Endothelial cell of umbilical vein (primary cell): ENCODE results near the gene MGAM2. TPM values are rescaled to one million over a fixed set of nuclear protein-coding genes. Genes with fewer than 3 reads are reported as not detected.

Experiments
- BruUV-seq: library from RNA; stranded (reverse); fragments of 400-500 nt; replicated peaks from 2 replicates; lab custom pipeline; 2021; lab: Mats Ljungman, UMichigan
- CTCF ChIA-PET: fragments of 300-600, 350-600 bp; sonication (Branson Sonifier 250); formaldehyde crosslinking; loops from one replicate; lab custom pipeline; 2021; ENCODE audit warnings: antibody characterized with exemption, inconsistent platforms; lab: Charles Lee
- POLR2A ChIA-PET: fragments of 300-600, 350-600 bp; sonication (Branson Sonifier 250); formaldehyde crosslinking; loops from one replicate; lab custom pipeline; 2021; ENCODE audit warnings: antibody characterized with exemption, inconsistent platforms; lab: Charles Lee
- DNase-seq: peaks from one replicate; pipeline ENCODE4 v3.0.0-alpha.2; 2011; ENCODE audit warnings: low read depth, low spot score
- FAIRE-seq: peaks from 2 replicates; lab custom pipeline; 2011; peaks lifted over from hg19 to GRCh38; lab: Jason Lieb, UNC
- H2AFZ ChIP-seq: 2 replicates; pipeline ENCODE4 v1.6.0; 2012; ENCODE audit warnings: low read depth, low read length, control low read depth, inconsistent platforms
- H3K27ac ChIP-seq: 2 replicates; pipeline ENCODE4 v1.5.1; 2011; ENCODE audit warnings: low read depth, mild to moderate bottlenecking, control low read depth, low read length, moderate library complexity; ENCODE audit not compliant: insufficient read depth
- H3K27me3 ChIP-seq, 2 experiments: 2 replicates each; pipeline versions ENCODE4 v1.6.0 to v1.6.1; 2011; ENCODE audit warnings: low read length in 2 of 2, mixed read lengths in 1 of 2; ENCODE audit not compliant: control insufficient read depth in 2 of 2, insufficient read depth in 2 of 2
- H3K36me3 ChIP-seq, 2 experiments: 2 replicates in 1 of 2; 3 replicates in 1 of 2; pipeline ENCODE4 v1.5.1; 2011; ENCODE audit warnings: low read length in 2 of 2, mild to moderate bottlenecking in 1 of 2, moderate library complexity in 1 of 2; ENCODE audit not compliant: control insufficient read depth in 2 of 2, insufficient read depth in 2 of 2; ENCODE audit errors: extremely low read depth in 1 of 2
- H3K4me1 ChIP-seq: 3 replicates; pipeline ENCODE4 v1.5.1; 2011; ENCODE audit warnings: mild to moderate bottlenecking, low read length; ENCODE audit not compliant: control insufficient read depth, insufficient read depth; ENCODE audit errors: extremely low read depth
- H3K4me2 ChIP-seq: 2 replicates; pipeline ENCODE4 v1.6.1; 2011; ENCODE audit warnings: low read length, control low read depth, mixed read lengths; ENCODE audit not compliant: insufficient read depth
- H3K4me3 ChIP-seq, 3 experiments: fragments of 200-600 bp in 1 of 3; sonication (generic), shearing (Covaris generic) in 1 of 3; replicated peaks in 1 of 3; 2 replicates each; pipeline ENCODE4 v1.5.1; 2011 to 2016; ENCODE audit warnings: control low read depth in 3 of 3, low read length in 3 of 3, mild to moderate bottlenecking in 2 of 3, inconsistent platforms in 1 of 3, low read depth in 1 of 3, moderate library complexity in 1 of 3; ENCODE audit not compliant: insufficient read depth in 1 of 3
- H3K79me2 ChIP-seq: 2 replicates; pipeline ENCODE4 v1.6.0; 2012; ENCODE audit warnings: low read length, inconsistent platforms; ENCODE audit not compliant: control insufficient read depth, insufficient read depth
- H3K9ac ChIP-seq: replicated peaks from 2 replicates; pipeline ENCODE3; 2011; ENCODE audit warnings: low read length, control low read depth; ENCODE audit not compliant: insufficient read depth; ENCODE audit errors: extremely low read depth
- H3K9me1 ChIP-seq: replicated peaks from 3 replicates; pipeline ENCODE4 v1.6.0; 2011; ENCODE audit warnings: mild to moderate bottlenecking, low read length; ENCODE audit not compliant: control insufficient read depth, insufficient read depth; ENCODE audit errors: extremely low read depth
- H3K9me3 ChIP-seq: replicated peaks from 2 replicates; pipeline ENCODE4 v1.5.1; 2012; ENCODE audit warnings: low read length, inconsistent platforms; ENCODE audit not compliant: control insufficient read depth, insufficient read depth
- H4K20me1 ChIP-seq: replicated peaks from 2 replicates; pipeline ENCODE3; 2011; ENCODE audit warnings: mild to moderate bottlenecking, low read length; ENCODE audit not compliant: control insufficient read depth, insufficient read depth; ENCODE audit errors: extremely low read depth
- FOS ChIP-seq: IDR thresholded peaks from 2 replicates; pipeline ENCODE4 v1.6.1; 2011; ENCODE audit warnings: mild to moderate bottlenecking, low read length, moderate library complexity, borderline replicate concordance; ENCODE audit not compliant: insufficient read depth
- MYC ChIP-seq: IDR thresholded peaks from one replicate; pipeline ENCODE4 v1.6.1; 2011; ENCODE audit warnings: mild to moderate bottlenecking, low read depth, low read length
- dilution Hi-C: fragments of 300-500 bp; cut with MboI; formaldehyde crosslinking; loops from one replicate; pipeline ENCODE4 v1.15.0; 2019; ENCODE audit warnings: low sequenced_read_pairs; ENCODE audit not compliant: extremely low pct_ligation_motif_present
- intact Hi-C: fragments of 100-400 bp; cut with micrococcal nuclease; formaldehyde crosslinking; loops from one replicate; pipeline ENCODE4 v1.10.0; 2022
- polyA plus RNA-seq, 4 experiments: library from polyadenylated mRNA; depleted of rRNA in 3 of 4; stranded (reverse) in 3 of 4; unstranded in 1 of 4; fragments of >200 nt; gene quantifications; 2 replicates each; pipeline versions ENCODE4 v1.2.1 to v1.2.3, GENCODE V29; 2011 to 2012; ENCODE audit warnings: missing spikeins in 1 of 4
- total RNA-seq: library from RNA; stranded (reverse); gene quantifications from 2 replicates; pipeline ENCODE4 v1.2.3, GENCODE V29; 2021

MGAM2 gene
- total and polyA plus RNA-seq, 2 donors (not counting 3 experiments of a cell fraction or from before 2014, with no cell fraction given), result not detected

GRCh38 chr7:142263598-142264380, 152.3 kb downstream of the MGAM2 start:
- H3K9me3 ChIP-seq, result no peaks in the 10 kb centered on the region
- BruUV-seq, result no TSS peak
- H2AFZ ChIP-seq, result no peak overlapping the region
- no peak overlapping the region for H3K4me3 ChIP-seq
- H3K4me2 ChIP-seq, result no peak overlapping the region
- H3K36me3 ChIP-seq, result no peaks in the 10 kb centered on the region
- H3K9ac ChIP-seq, result no peak overlapping the region
- ChIA-PET CTCF (no interaction called here), POLR2A (no interaction called here)
- no peaks in the 10 kb centered on the region for H3K79me2 ChIP-seq
- no peaks in the 10 kb centered on the region for H4K20me1 ChIP-seq
- no peaks in the 10 kb centered on the region for H3K4me1 ChIP-seq
- FAIRE-seq, result no peak
- no peaks in the 10 kb centered on the region for H3K9me1 ChIP-seq
- intact Hi-C loops, result no loop called here
- H3K27me3 ChIP-seq, result no peaks in the 10 kb centered on the region
- no peak overlapping the region for H3K27ac ChIP-seq
- TF ChIP-seq FOS (peak; percentile 49), MYC (no peak)
- no peak for DNase-seq
- dilution Hi-C loops, result no loop called here

Other genes with a start within 250 kb of the MGAM2 start
- not detected in 2 replicates for gene OR9A4, start 195.3 kb upstream of the MGAM2 start, total RNA-seq
- gene OR9A4, start 195.3 kb upstream of the MGAM2 start, polyA plus RNA-seq, result not detected in 2 replicates
- not detected in 2 replicates for gene CLEC5A, start 164.7 kb upstream of the MGAM2 start, total RNA-seq
- not detected in 2 replicates for gene CLEC5A, start 164.7 kb upstream of the MGAM2 start, polyA plus RNA-seq
- gene TAS2R38, start 137.9 kb upstream of the MGAM2 start, total RNA-seq, result not detected in 2 replicates
- gene TAS2R38, start 137.9 kb upstream of the MGAM2 start, polyA plus RNA-seq, result not detected in 2 replicates
- gene MGAM, start 115.8 kb upstream of the MGAM2 start, total RNA-seq, result not detected in 2 replicates
- not detected in 2 replicates for gene MGAM, start 115.8 kb upstream of the MGAM2 start, polyA plus RNA-seq
- not detected in 2 replicates for gene PRSS58, start 146.3 kb downstream of the MGAM2 start, total RNA-seq
- gene PRSS58, start 146.3 kb downstream of the MGAM2 start, polyA plus RNA-seq, result not detected in 2 replicates